ENCODE measurements around the gene CTBP1.
A peak's percentile ranks its signal among the peaks of the same experiment; 100 is the strongest.

The CTBP1 gene

DNA sequence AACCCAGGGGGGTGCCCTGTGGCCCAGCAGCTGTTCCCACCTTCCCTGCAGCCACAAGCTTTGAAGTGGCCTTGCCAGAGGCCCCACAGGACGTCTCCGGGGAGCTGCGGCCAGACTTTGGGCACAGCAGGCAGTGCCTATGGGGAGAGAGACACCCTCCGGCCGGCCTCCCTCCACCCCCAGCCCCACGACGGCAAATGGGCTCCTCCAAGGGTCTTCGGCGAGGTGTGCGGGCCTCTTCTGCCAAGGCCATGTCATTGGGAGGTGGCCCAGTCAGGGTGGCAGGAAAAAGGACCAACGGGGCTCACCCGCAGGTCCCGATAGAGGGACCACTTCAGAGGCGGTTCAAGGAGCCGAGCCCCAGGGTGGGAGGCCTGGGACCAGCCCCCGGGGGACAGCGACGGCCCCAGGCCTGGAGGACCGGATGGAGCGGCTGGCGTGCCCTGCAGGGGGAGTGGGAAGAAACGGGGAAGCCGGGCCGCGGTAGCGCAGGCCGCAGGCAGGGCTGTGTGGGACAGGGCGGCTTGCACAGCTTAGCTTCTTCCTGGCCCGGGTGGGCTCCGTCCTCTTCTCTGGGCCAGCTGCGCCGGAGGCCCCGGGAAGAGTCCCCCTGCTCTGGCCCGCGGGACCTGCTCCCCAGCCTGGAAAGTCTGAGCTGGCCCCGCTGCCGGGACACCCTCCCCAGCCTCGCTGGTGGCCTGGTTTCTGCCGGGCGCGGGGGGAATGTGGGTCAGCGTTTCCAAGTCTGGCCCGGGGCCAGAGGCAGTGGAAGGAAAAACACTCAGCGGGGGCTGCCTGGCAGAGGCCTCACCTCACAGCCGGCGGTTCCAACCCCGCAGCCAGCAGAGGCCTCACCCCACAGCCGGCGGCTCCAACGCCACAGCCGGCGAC is 54.7 kb downstream of the CTBP1 start:
- no peak for DNase-seq

DNA sequence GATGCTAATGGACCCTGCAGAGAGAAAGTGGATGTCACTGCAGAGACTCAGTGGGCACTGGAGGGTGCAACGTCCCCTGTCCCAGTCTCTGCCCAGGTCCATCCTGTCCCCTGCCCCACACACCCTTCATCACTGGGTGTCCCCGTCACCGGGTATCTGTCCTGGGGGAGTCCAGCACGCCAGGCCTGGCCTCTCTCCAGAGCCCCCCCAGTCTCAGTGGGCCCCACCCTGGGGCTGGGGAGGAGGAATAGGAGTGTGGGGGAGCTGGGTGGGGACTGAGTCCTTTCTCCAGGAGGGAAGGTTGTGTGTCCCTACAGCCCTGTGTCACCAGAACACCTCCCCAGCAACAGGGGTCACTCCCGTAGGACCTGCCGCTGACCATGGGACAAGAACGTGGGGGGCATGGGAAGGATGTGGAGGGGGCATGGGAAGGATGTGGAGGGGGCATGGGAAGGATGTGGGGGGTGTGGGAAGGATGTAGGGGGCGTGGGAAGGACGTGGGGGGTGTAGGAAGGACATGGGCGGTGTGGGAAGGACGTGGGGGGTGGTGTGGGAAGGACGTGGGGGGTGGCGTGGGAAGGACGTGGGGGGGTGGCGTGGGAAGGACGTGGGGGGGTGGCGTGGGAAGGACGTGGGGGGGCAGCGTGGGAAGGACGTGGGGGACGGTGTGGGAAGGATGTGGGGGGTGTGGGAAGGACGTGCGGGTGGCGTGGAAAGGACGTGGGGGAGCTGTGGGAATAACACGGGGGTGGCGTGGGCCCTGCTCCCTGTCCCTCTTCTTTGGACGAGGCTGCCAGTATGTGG is 55.5 kb downstream of the CTBP1 start:
- no peak for DNase-seq

DNA sequence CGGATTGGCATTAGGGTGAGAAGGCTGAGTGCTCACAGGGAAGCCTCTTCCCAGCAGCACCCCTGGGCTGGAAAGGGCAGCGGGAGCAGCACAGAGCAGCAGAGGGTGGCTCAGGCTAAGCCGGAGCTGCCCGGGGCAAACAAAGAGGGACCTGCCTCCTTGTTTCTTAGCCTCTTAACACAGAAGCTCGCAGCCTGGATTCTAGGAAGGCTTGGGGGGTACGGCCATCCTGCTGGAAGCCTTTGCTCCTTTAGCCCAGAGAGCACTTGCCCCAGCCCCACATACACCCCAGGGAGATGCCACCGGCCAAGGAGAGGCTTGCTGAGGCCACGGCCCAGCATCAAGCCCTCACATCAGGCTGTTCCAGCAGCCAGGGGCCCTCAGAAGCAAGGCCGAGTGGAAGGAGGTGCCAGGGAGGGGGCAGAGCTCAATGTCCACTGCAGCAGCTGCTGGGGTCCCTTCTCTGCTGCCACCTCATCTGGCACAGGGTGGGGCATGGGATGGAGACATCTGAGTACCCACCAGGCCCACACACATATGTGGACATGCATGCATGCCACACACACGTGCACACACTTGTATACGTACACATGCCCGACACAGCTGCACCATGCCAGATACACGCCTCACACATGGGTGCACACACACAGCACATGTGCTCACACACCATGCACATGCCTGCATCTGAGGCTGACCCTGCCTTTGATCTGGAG is 56.3 kb downstream of the CTBP1 start:
- no peak for DNase-seq

DNA sequence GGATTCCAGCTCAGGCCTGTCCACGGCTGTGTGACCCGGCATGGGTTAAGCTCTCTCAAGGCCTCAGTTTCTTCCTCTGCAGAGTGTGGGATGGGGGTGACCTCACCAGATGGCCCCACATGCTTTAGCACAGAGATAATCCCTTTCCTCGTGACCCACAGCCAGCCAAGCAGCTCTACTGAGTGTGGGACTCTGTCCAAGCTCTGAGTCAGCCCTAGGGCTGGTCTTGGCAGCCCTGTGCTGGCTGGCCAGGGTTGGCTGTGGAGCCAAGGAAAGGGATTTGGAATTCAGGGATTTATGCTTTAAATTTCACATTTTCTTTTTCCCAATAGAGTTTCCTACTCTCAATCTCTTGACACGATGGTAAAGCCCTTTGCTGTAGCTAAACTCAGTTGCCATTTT is 56.8 kb downstream of the CTBP1 start:
- no peak for DNase-seq

DNA sequence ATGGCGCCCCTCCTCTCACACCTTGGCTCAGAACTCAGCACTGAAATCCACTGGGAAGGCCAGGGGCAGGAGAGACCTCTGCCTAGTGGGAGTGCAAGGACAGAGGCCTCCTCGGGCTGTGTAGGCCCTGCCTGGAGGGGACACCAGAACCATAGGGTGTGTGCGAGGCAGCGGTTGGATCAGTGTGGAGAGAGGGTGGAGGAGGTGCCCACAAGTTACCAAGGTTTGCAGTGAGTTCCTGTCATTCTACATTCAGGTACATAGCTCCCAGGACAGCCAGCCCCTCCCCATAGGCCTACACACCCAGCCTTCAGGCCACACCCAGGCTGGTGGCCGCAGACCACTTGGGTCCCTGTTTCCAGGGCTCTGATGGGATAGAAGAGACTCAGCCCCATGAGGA is 57.3 kb downstream of the CTBP1 start:
- DNase-seq: no peak

DNA sequence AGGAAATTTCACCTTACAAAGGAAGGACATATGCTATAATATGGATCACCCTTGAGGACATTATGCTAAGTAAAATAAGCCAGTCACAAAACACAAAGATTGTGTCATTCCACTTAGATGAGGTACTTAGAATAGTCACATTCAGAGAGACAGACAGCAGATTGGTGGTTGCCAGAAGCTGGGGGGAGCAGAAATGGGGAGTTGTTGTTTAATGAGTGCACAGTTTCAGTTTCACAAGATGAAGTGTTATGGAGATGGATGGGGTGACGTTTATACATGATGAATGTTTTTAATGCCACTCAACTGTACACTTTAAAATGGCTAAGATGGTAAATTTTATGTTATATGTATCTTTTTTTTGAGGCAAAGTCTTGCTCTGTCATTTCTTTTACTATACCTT is 61.7 kb downstream of the CTBP1 start:
- peak; percentile 48 for DNase-seq

DNA sequence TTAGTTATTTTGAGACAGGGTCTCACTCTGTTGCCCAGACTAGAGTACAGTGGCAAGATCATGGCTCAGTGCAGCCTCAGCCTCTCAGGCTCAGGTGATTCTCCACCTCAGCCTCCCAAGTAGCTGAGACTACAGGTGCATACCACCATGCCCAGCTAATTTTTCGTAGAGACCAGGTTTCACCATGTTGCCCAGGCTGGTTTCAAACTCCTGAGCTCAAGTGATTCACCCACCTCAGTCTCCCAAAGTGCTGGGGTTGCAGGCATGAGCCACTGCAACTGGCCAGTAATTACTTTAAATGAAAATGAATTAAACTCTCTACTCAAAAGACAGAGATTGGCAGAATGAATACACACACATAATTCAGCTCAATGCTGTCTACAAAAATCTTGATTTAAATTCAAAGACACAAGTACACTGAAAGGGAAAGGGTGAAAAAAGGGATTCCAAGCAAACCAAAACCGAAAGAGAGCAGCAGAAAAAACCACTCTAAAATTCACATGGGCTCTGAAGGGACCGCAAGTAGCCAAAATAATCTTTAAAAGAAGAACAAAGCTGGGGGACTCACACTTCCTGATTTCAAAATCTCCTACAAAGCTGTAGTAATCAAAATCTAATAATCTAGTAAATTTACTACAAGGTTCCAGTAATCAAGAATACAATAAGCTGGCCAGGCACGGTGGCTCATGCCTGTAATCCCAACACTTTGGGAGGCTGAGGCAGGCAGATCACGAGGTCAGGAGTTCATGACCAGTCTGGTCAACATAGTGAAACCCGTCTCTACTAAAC is 64.8 kb downstream of the CTBP1 start:
- no peak for DNase-seq

DNA sequence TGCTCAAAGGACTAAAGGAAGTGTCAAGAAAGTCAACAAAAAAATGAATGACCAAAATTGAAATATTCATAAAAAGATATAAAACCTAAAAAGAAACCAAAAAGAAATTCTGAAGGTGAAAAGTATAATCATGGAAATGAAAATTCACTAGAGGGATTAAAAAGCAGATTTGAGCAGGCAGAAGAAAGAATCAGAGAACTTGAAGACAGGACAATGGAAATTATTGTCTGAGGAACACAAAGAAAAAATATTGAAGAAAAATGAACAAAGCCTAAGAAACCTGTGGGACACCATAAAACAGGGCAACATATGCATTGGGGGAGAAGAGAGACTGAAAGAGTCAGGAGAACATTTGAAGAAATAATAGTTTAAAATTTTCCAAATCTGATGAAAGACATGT is 66.6 kb downstream of the CTBP1 start:
- DNase-seq: no peak

DNA sequence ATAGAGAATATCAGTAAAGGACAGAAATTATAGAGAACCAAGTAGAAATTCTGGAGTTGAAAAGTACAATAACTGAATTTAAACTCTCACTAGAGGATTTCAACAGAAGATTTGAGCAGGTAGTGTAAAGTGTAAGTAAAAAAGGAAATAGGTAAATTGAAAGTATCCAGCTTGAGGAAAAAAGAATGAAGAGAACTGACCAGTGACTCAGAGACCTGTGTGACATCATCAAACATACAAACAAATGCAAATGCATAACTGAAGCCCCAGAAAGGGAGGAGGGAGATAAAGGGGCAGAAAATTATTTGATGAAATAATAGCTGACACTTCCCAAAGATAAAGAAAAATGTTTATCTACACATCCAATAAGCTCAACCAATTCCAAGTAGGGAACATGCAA is 68.3 kb downstream of the CTBP1 start:
- DNase-seq: no peak

DNA sequence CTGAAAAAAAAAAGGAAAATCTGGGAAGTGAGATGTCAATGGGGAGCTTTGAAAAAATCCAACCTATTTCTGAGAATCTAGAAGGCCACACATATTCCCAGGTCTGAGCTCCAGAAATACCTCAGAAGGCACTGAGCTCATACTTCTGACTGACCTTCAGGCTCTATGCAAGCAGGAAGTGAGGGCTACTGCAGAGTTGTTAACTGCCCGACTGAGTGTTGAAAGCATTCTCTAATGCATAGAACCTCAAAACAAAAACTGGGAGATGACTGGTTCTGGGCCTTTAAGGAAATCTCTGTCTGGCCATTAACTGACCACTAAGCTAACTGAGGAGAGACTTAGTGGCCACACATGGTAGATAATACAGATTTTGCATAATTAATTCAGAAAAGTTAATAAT is 69.0 kb downstream of the CTBP1 start:
- DNase-seq: no peak

DNA sequence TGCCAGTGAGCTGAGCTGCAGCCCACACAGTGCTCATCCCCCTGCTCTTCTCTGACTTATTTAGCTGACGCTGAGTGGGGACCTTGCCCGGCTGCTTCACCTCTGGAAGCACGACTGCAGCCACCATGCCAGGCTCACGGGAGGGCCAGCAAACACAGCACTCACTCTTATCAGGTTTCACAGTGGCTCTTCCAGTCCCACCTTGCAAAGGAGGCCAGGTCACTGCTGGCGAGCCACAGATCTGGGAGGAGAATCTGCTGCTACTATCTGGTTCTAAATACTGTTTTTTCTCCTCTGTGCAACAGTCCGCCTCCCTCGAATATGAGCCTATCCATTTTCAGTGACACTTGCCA is 69.9 kb downstream of the CTBP1 start:
- DNase-seq: no peak

DNA sequence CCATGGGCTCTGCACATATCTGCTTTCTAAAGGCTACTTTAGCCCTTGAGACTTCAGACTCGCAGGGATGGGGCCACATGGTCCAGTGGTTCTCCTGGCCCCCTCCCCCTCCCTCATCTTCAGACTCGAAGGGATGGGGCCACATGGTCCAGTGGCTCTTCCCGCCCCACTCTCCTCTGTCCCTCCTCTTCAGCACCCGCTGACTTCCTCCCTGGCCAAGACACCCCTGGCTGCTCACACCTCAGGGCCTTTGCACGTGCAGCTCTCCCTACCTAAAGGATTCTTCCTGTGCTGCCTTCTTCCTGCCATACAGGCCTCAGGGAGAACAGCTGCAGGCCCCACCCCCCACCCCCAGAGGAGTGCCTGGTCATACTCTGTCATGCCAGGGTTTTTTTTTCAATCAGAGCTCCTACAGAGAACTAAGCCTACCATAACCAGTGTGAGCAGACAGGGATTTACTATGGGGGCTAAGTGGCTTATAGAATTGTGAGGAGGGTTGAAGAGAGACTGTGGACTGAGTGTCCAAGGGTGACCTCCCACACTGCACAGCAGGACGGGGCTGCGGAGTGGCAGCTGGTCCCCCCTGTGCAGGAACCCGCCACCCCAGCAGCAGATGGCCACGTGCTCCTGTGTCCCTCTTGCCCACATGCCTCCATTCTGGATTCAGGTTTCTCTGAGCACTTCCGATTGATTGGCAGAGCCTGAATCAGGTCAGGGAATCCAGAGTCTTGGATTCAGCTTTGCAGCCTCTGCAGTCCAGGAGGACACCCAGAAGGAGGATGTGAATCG is 70.4 kb downstream of the CTBP1 start:
- no peak for DNase-seq

DNA sequence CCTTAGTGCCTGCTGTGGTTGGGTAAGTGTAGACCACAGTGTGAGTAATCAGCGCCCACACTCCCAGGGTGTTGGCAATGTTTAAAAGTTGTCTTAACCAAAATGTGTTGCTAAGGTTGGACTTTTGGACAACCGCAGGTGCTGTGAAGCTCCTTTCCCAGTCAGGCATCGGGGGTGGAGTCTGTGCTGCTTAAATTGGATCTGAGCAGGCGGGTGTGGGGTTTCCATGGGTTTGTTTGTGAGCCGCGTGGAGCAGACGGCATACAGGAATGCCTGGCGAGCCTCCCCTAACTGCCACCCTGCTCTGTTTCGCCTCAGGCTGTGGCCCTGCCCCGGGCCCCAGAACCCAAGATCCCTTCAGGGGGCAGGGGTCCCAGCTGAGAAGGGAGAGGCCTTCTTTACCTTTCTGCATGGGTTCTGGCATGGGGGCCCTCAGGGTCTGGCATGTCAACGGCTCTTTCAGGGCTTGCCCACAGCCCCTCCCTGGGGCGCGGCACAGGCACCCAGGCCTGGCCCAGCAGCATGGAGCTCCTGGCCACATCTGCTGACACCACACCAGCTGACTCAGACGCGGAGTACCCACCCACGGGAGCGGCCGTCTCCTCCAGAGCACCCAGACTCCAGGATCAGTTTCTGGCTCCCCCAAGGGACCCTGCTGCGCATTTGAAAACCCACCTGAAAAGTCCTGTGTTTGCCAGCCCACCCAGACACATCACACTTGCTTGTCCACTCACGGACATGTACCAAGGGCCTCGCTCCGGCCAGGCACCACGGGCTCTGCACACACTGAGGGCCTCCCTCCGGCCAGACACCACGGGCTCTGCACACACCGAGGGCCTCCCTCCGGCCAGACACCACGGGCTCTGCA is 71.4 kb downstream of the CTBP1 start:
- no peak for DNase-seq

DNA sequence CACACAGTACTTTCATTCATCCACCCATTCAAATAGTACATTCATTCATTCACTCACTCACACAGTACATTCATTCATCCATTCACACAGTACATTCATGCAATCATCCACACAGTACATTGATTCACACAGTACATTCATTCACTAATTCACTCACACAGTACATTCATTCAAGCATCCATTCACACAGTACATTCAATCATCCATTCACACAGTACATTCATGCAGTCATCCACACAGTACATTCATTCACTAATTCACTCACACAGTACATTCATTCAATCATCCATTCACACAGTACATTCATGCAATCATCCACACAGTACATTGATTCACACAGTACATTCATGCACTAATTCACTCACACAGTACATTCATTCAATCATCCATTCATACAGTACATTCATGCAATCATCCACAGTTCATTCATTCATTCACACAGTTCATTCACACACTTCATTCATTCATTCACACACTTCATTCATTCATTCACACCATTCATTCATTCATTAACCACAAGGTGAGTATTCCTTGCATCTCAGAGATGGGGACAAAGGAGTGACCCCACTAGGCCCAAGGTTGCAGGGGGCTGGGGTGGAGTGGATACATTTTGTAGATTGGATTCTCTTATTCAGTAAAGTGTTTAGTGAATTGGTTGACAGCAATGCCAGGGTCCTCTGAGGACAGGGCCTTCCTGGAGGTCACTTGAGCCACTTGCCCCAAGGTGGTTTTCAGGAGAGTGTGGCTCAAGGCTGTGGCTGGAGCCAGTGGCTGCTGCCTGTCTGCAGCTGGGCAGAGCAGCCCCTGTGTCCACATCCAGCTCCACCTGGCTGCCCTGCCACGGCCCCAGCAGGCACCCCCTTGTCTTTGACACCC is 72.3 kb downstream of the CTBP1 start:
- DNase-seq: no peak

DNA sequence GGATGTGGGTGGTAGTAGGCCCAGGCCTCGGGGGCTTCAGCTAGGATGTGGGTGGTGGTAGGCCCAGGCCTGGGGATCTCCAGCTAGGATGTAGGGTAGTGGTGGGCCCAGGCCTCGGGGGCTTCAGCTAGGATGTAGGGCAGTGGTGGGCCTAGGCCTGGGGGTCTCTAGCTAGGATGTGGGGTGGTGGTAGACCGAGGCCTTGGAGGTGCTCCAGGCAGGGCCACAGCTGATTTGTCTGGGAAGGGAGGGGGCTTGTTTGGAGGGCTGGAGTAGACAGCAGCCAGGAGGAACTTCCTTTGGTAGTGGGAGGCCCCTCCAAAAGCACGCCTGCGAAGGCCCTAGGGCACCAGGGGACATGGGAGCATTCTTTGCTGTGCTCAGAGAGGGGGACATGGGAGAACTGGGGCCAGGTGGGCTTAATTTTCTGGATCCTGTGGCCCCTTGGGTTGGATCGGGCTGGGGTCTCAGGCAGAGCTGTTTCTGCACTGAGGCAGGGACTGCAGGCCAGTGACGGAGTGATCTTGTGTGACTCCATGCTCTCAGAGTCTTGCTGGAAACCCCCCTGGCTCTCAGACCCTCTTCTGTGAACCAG is 73.2 kb downstream of the CTBP1 start:
- no peak for DNase-seq

DNA sequence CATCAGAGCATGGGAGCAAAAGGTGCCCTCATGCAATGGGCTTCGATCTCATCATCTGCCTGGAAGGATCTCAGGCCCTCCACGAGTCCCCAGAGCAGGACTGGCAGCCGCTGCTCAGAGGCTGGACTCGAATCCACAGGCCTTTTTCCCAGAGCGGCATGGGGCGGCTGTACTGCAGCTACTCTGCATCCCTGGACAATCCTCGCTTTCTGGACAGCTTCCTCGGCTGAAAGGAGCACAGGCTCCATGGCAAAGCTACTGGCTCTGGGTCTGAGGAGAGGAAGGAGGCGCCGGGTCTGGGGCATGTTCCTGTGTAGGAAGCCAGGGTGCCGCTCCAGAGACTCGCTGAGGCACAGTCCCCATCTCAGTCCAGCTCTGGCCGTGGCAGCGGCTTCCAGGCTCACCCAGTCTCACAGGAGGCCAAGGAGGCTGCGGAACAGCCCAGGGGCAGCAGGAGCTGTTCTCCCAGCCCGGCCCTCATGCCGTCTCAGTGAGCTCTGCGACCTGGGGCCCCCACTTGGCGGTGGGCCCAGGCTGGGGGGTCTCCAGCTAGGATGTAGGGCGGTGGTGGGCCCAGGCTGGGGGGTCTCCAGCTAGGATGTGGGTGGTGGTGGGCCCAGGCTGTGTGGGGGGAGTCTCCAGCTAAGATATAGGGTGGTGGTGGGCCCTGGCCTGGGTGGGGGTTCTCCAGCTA is 73.8 kb downstream of the CTBP1 start:
- DNase-seq: no peak

DNA sequence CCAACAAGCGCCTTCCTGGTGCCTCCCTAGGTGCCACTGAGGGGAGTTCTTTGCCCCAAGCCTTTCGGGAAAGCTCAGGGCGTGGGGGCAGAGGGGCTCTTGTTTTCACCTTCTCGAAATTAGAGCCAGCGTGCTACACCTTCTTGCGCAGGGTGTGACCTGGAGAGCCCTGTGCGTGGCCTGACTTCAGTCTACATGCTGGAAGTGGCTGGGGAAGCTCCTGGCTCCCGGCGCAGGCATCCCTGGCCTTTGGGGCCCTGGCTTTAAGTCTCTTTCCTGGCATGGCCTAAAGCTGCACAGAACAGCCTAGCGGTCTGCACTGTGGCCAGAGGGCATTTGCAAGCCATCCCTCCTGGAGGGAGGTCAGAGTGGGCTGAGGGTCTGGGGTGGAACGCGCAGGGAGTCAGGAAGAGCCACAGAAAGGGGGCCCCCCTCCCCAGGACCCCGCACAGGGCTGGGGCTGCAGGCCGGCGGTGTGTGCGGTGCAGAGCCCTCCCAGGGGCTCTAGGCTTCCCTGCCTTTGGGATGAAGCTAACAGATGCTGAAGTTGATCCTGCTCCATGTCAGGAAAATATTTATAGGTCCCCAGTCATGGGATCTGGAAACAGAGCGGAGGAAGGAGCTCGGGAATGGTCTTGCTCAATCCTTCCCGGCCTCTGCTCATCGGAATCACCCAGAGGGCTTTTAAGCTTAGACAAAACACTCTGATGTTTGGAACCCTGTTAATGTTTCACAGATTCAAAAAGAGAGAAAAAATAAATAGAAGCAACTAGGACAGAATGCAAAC is 75.8 kb downstream of the CTBP1 start:
- DNase-seq: no peak

DNA sequence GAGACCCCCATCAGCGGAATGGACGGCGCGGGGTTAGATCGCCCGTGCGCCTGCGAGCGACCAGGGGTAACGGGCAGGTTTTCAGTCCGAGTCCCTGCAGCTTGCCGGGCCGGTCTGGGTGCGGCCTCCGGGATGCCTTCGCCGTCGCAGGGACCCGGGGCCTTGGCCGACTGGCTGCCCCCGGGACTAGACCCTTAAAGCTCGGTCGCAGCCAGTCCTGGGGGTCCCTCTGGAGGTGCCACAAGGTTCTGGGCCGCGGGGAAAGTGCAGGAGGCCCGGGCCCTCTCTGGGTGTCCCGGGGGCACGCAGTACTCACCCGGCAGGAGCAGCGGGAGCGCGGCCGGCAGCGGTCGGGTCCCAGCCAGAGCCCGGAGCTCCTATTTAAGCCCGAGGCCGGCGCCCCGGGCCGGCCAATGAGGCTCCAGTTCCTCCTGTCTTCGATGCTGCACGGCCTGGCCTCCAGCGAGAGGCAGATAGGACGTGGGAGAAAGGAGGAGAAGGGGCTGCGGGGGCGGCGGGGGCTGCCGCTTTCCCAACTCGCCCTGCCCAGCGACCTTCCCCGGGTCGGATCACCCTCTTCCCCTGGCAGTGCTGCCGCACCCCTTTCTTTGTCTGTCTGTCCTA is 76.6 kb downstream of the CTBP1 start, which contains the start of gene SPON2:
Gene SPON2 (minus strand): TSS at position 356 of the 624 bp plus-strand sequence.
- no peak for DNase-seq

Measured in activated CD4-positive, alpha-beta T cell treated with anti-CD3 and anti-CD28 coated beads, Interleukin-2, Interleukin-6, amounts not matched to agents 100 ng/mL and 50 ng/mL, durations not matched to agents 16 hours and 8 hours (primary cell).